ENCODE data around the gene SPAG16. TPM values are rescaled to one million over a fixed set of nuclear protein-coding genes. Genes with fewer than 3 reads are reported as not detected.

SPAG16 gene
- total and polyA plus RNA-seq, 2 of the 13 experiments (the other 11 are each of a cell fraction or from before 2014, with no cell fraction given) = 9.6 to 26.5 TPM

DNA sequence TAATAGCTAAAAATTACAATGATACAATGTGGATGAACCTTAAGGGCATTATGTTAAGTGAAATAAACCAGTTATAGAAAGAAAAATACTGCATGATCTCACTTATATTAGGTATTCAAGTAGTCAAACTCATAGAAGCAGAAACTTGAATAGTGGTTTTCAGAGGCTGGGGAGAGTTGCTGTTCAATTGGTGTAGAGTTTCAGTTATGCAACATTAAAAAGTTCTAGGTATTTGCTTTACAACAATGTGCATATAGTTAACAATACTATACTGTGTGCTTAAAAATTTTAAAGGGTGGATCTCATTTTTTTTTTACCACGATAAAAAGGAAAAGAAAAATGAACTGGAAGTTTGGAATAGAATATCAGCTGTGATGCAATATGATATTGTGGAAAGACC, 479.1 kb downstream of the SPAG16 start:
- ATAC-seq (no peak), DNase-seq (ENCODE audit: low spot score) (no peak), FAIRE-seq (no peak)
- ChIA-PET CTCF (ENCODE audit: low intra/inter-chr PET ratio, low total read pairs) (no interaction called here), POLR2A (no interaction called here)
- no peaks in the 10 kb centered on the region for H3K4me1 ChIP-seq (ENCODE audit: insufficient read depth, low read length)
- H3K27ac ChIP-seq (ENCODE audit: extremely low read length, insufficient read depth, low read length) = no peak overlapping the region
- in situ Hi-C loops (cut with HindIII; ENCODE audit: extremely low pct_ligation_motif_present, low pct_unique_long_range_greater_than_20kb) = no loop called here
- 0% methylated on average over 1 of the region's 1 CpG for WGBS (ENCODE audit: low lambda C conversion rate)
- no peak overlapping the region for H2AFZ ChIP-seq (ENCODE audit: low read length)
- no TSS peak for BruUV-seq (replicated peaks)
- H3K79me2 ChIP-seq (ENCODE audit: insufficient read depth, low read length) = no peaks in the 10 kb centered on the region
- no peak overlapping the region for H3K4me3 ChIP-seq (replicated peaks in 1 of 3; ENCODE audit: insufficient read depth in 1 of 3, low read depth in 2 of 3, low read length in 3 of 3)
- no peaks in the 10 kb centered on the region for H3K9me3 ChIP-seq (ENCODE audit: low read length)
- H3K36me3 ChIP-seq (replicated peaks in 1 of 2; ENCODE audit: control insufficient read depth in 1 of 2, insufficient read depth in 2 of 2, low read length in 2 of 2) = no peaks in the 10 kb centered on the region
- intact Hi-C loops (cut with micrococcal nuclease; ENCODE audit: unreplicated experiment) = no loop called here
- no peaks in the 10 kb centered on the region for H3K27me3 ChIP-seq (ENCODE audit: control insufficient read depth in 1 of 2, insufficient read depth in 2 of 2, low read length in 2 of 2)
- H3K4me2 ChIP-seq (ENCODE audit: low read depth, low read length) = no peak overlapping the region
- H4K20me1 ChIP-seq (ENCODE audit: insufficient read depth, low read length) = no peaks in the 10 kb centered on the region
- TF ChIP-seq ATF7-NPFF (CRISPR knock-in tag; IDR thresholded peaks at IDR 0.05; ENCODE audit: low read depth) (no peak), KLF11 (CRISPR knock-in tag; IDR thresholded peaks at IDR 0.05) (no peak), GATAD1 (CRISPR knock-in tag; IDR thresholded peaks at IDR 0.05) (no peak), NR2F2 (IDR thresholded peaks at IDR 0.05; ENCODE audit: borderline replicate concordance, low read depth) (no peak), PCBP1 (IDR thresholded peaks at IDR 0.05; ENCODE audit: borderline replicate concordance, low read depth, low read length) (no peak), ELF4 (CRISPR knock-in tag; IDR thresholded peaks at IDR 0.05; ENCODE audit: borderline replicate concordance) (no peak), HHEX (CRISPR knock-in tag; IDR thresholded peaks at IDR 0.05) (no peak), ZNF326 (CRISPR knock-in tag; IDR thresholded peaks at IDR 0.05; ENCODE audit: borderline replicate concordance) (no peak), ZNF567 (CRISPR knock-in tag; IDR thresholded peaks at IDR 0.05; ENCODE audit: borderline replicate concordance) (no peak), ZNF841 (CRISPR knock-in tag; IDR thresholded peaks at IDR 0.05; ENCODE audit: borderline replicate concordance) (no peak), MLLT10 (CRISPR knock-in tag; IDR thresholded peaks at IDR 0.05) (no peak)
- TF ChIP-seq, protein P1, sequence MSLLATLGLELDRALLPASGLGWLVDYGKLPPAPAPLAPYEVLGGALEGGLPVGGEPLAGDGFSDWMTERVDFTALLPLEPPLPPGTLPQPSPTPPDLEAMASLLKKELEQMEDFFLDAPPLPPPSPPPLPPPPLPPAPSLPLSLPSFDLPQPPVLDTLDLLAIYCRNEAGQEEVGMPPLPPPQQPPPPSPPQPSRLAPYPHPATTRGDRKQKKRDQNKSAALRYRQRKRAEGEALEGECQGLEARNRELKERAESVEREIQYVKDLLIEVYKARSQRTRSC (CRISPR knock-in tag; IDR thresholded peaks at IDR 0.05; ENCODE audit: low read depth) = no peak
- TF ChIP-seq, protein P2, sequence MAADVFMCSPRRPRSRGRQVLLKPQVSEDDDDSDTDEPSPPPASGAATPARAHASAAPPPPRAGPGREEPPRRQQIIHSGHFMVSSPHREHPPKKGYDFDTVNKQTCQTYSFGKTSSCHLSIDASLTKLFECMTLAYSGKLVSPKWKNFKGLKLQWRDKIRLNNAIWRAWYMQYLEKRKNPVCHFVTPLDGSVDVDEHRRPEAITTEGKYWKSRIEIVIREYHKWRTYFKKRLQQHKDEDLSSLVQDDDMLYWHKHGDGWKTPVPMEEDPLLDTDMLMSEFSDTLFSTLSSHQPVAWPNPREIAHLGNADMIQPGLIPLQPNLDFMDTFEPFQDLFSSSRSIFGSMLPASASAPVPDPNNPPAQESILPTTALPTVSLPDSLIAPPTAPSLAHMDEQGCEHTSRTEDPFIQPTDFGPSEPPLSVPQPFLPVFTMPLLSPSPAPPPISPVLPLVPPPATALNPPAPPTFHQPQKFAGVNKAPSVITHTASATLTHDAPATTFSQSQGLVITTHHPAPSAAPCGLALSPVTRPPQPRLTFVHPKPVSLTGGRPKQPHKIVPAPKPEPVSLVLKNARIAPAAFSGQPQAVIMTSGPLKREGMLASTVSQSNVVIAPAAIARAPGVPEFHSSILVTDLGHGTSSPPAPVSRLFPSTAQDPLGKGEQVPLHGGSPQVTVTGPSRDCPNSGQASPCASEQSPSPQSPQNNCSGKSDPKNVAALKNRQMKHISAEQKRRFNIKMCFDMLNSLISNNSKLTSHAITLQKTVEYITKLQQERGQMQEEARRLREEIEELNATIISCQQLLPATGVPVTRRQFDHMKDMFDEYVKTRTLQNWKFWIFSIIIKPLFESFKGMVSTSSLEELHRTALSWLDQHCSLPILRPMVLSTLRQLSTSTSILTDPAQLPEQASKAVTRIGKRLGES (CRISPR knock-in tag; IDR thresholded peaks at IDR 0.05; ENCODE audit: borderline replicate concordance) = no peak
- TF ChIP-seq, protein P3, sequence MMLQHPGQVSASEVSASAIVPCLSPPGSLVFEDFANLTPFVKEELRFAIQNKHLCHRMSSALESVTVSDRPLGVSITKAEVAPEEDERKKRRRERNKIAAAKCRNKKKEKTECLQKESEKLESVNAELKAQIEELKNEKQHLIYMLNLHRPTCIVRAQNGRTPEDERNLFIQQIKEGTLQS (CRISPR knock-in tag; IDR thresholded peaks at IDR 0.05) = no peak
- TF ChIP-seq, protein P4, sequence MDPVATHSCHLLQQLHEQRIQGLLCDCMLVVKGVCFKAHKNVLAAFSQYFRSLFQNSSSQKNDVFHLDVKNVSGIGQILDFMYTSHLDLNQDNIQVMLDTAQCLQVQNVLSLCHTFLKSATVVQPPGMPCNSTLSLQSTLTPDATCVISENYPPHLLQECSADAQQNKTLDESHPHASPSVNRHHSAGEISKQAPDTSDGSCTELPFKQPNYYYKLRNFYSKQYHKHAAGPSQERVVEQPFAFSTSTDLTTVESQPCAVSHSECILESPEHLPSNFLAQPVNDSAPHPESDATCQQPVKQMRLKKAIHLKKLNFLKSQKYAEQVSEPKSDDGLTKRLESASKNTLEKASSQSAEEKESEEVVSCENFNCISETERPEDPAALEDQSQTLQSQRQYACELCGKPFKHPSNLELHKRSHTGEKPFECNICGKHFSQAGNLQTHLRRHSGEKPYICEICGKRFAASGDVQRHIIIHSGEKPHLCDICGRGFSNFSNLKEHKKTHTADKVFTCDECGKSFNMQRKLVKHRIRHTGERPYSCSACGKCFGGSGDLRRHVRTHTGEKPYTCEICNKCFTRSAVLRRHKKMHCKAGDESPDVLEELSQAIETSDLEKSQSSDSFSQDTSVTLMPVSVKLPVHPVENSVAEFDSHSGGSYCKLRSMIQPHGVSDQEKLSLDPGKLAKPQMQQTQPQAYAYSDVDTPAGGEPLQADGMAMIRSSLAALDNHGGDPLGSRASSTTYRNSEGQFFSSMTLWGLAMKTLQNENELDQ (CRISPR knock-in tag; IDR thresholded peaks at IDR 0.05; ENCODE audit: borderline replicate concordance) = no peak
- TF ChIP-seq, protein P5, sequence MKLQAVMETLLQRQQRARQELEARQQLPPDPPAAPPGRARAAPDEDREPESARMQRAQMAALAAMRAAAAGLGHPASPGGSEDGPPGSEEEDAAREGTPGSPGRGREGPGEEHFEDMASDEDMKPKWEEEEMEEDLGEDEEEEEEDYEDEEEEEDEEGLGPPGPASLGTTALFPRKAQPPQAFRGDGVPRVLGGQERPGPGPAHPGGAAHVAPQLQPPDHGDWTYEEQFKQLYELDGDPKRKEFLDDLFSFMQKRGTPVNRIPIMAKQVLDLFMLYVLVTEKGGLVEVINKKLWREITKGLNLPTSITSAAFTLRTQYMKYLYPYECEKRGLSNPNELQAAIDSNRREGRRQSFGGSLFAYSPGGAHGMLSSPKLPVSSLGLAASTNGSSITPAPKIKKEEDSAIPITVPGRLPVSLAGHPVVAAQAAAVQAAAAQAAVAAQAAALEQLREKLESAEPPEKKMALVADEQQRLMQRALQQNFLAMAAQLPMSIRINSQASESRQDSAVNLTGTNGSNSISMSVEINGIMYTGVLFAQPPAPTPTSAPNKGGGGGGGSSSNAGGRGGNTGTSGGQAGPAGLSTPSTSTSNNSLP (IDR thresholded peaks at IDR 0.05; ENCODE audit: low read depth, low read length) = no peak
- no peak overlapping the region for H3K9ac ChIP-seq (ENCODE audit: insufficient read depth, low read depth, low read length)
